Upper lobe of right lung (tissue), 1 donor: ENCODE data around the gene PLEKHA4. TPM values are rescaled to one million over a fixed set of nuclear protein-coding genes. Genes with fewer than 3 reads are reported as not detected.
"Not testable (repeated sequence)": the region's sequence is repeated elsewhere in the genome, so short reads cannot be mapped to it uniquely, and the experiment has no call there.

Experiments used
- ATAC-seq: fragments of 200-7000 bp; cut with Tn5 transposase; one replicate; pipeline ENCODE4 v1.9.1; 2020; ENCODE audit warnings: mild to moderate bottlenecking, moderate library complexity
- DNase-seq: peaks from one replicate; pipeline ENCODE4 v3.0.0-alpha.2; 2020
- H3K27ac ChIP-seq: fragments of 200-600 bp; one replicate; pipeline ENCODE4 v1.8.0; 2022
- H3K27me3 ChIP-seq: fragments of 200-600 bp; one replicate; pipeline ENCODE4 v1.8.0; 2022; ENCODE audit warnings: mild to moderate bottlenecking
- H3K36me3 ChIP-seq: fragments of 200-600 bp; one replicate; pipeline ENCODE4 v1.8.0; 2022
- H3K4me1 ChIP-seq: fragments of 200-600 bp; one replicate; pipeline ENCODE4 v1.8.0; 2022
- H3K4me3 ChIP-seq: fragments of 200-600 bp; one replicate; pipeline ENCODE4 v1.8.0; 2022; ENCODE audit warnings: mild to moderate bottlenecking
- H3K9me3 ChIP-seq: fragments of 200-600 bp; one replicate; pipeline ENCODE4 v1.8.0; 2022
- CTCF ChIP-seq: fragments of 200-600 bp; IDR thresholded peaks from one replicate; pipeline ENCODE4 v1.8.0; 2022; ENCODE audit warnings: antibody characterized with exemption
- intact Hi-C: fragments of 100-400 bp; cut with DNase I; formaldehyde crosslinking; loops from one replicate; pipeline ENCODE4 v1.11.0; 2022
- total RNA-seq: library from RNA; stranded (reverse); fragmentation: NEBNext Ultra II Directional; extraction: Animal tissue kit (Norgen Biotek cat#: 25700); gene quantifications from one replicate; pipeline ENCODE4 v1.2.1, GENCODE V29; 2021
- donor health status: DM: no; HTN: yes; CAD: no; lungs with severe emphysema.

PLEKHA4 gene
- total RNA-seq, 1 donor from 2014 or later = 16.0 TPM

GRCh38 chr19:48910803-48911202 lies 42.4 kb upstream of the PLEKHA4 start:
- H3K9me3 ChIP-seq = no peaks in the 10 kb centered on the region
- TF ChIP-seq CTCF = no peak
- DNase-seq = no peak
- peaks cover 16% of the 10 kb centered on the region for H3K4me1 ChIP-seq
- no peaks in the 10 kb centered on the region for H3K27me3 ChIP-seq
- ATAC-seq = no peak
- no peak overlapping the region for H3K4me3 ChIP-seq
- no peak overlapping the region for H3K27ac ChIP-seq
- peaks cover 91% of the 10 kb centered on the region for H3K36me3 ChIP-seq
- intact Hi-C loops = no loop called here

- Histone ChIP-seq H3K36me3 (peaks cover 91% of the 10 kb centered on the region), H3K27ac (peak overlapping the region; percentile 51), H3K4me1 (peaks cover 16% of the 10 kb centered on the region)
- H3K4me3 ChIP-seq, ATAC-seq, intact Hi-C loops, H3K9me3 ChIP-seq, DNase-seq, H3K27me3 ChIP-seq: not testable (repeated sequence)
Measured at GRCh38 chr19:48909424-48910077, 41.1 kb upstream of the PLEKHA4 start.

GRCh38 chr19:48907671-48908070 lies 39.3 kb upstream of the PLEKHA4 start:
- peak; percentile 85 for DNase-seq
- Histone ChIP-seq H3K9me3 (no peaks in the 10 kb centered on the region), H3K4me1 (peaks cover 20% of the 10 kb centered on the region), H3K36me3 (peaks cover 77% of the 10 kb centered on the region), H3K4me3 (no peak overlapping the region), H3K27me3 (no peaks in the 10 kb centered on the region), H3K27ac (peak overlapping the region; percentile 71)
- intact Hi-C loops = no loop called here
- ATAC-seq = peak; percentile 94
- TF ChIP-seq CTCF = no peak

GRCh38 chr19:48906324-48906723 lies 37.9 kb upstream of the PLEKHA4 start:
- intact Hi-C loops = no loop called here
- no peak for ATAC-seq
- peaks cover 34% of the 10 kb centered on the region for H3K4me1 ChIP-seq

GRCh38 chr19:48905664-48906063 lies 37.2 kb upstream of the PLEKHA4 start:
- peaks cover 64% of the 10 kb centered on the region for H3K36me3 ChIP-seq
- no peak overlapping the region for H3K27ac ChIP-seq
- H3K27me3 ChIP-seq = no peaks in the 10 kb centered on the region
- H3K4me1 ChIP-seq = peaks cover 41% of the 10 kb centered on the region
- ATAC-seq = no peak
- intact Hi-C loops = no loop called here
- no peak overlapping the region for H3K4me3 ChIP-seq
- no peak for DNase-seq
- TF ChIP-seq CTCF = no peak
- no peaks in the 10 kb centered on the region for H3K9me3 ChIP-seq

More at GRCh38 chr19:48906324-48906723, 37.9 kb upstream of the PLEKHA4 start:
- DNase-seq = no peak
- H3K27me3 ChIP-seq = no peaks in the 10 kb centered on the region
- peaks cover 71% of the 10 kb centered on the region for H3K36me3 ChIP-seq
- no peak for TF ChIP-seq CTCF
- H3K9me3 ChIP-seq = no peaks in the 10 kb centered on the region
- H3K27ac ChIP-seq = no peak overlapping the region
- H3K4me3 ChIP-seq = no peak overlapping the region

GRCh38 chr19:48903788-48904187 lies 35.4 kb upstream of the PLEKHA4 start:
- H3K27ac ChIP-seq, ATAC-seq, H3K27me3 ChIP-seq, H3K4me3 ChIP-seq, H3K9me3 ChIP-seq, intact Hi-C loops, DNase-seq: not testable (repeated sequence)
- H3K36me3 ChIP-seq = peaks cover 46% of the 10 kb centered on the region
- H3K4me1 ChIP-seq = peaks cover 41% of the 10 kb centered on the region

- ATAC-seq, H3K27me3 ChIP-seq, H3K4me3 ChIP-seq, H3K9me3 ChIP-seq, H3K27ac ChIP-seq, intact Hi-C loops, DNase-seq: not testable (repeated sequence)
- Histone ChIP-seq H3K4me1 (peaks cover 33% of the 10 kb centered on the region), H3K36me3 (peaks cover 36% of the 10 kb centered on the region)
Measured at GRCh38 chr19:48902291-48902690, 33.9 kb upstream of the PLEKHA4 start.
